Tibial nerve (tissue), 4 donors: Measurements from ENCODE around the gene KRTAP2-3. TPM values are rescaled to one million over a fixed set of nuclear protein-coding genes. Genes with fewer than 3 reads are reported as not detected.
"Not testable (repeated sequence)": the region's sequence is repeated elsewhere in the genome, so short reads cannot be mapped to it uniquely, and the experiment has no call there.

Source experiments
- DNase-seq, 2 donors: peaks; one replicate each; pipeline ENCODE4 v3.0.0-alpha.2; 2019; ENCODE audit warnings: low spot score in 2 of 2
- H3K27ac ChIP-seq, 4 donors: fragments of 200-600 bp; sonication (generic) in 3 of 4; one replicate each; pipeline ENCODE4 v1.5.1; 2017 to 2019; ENCODE audit warnings: mild to moderate bottlenecking in 1 of 4
- H3K27me3 ChIP-seq, 2 donors: fragments of 200-600 bp; sonication (generic) in 1 of 2; one replicate each; pipeline versions ENCODE4 v1.5.1 to v1.6.0; 2017 to 2019
- H3K36me3 ChIP-seq, 3 donors: fragments of 200-600 bp; sonication (generic); one replicate each; pipeline ENCODE4 v1.5.1; 2018 to 2019
- H3K4me1 ChIP-seq, 4 donors: fragments of 200-600 bp; sonication (generic) in 3 of 4; one replicate each; pipeline ENCODE4 v1.5.1; 2017 to 2019
- H3K4me3 ChIP-seq, 4 donors: fragments of 200-600 bp; sonication (generic) in 3 of 4; one replicate each; pipeline ENCODE4 v1.5.1; 2017 to 2019; ENCODE audit warnings: mild to moderate bottlenecking in 1 of 4, moderate library complexity in 1 of 4
- H3K9me3 ChIP-seq, 4 donors: fragments of 200-600 bp; sonication (generic) in 3 of 4; one replicate each; pipeline ENCODE4 v1.5.1; 2017 to 2019
- EP300 ChIP-seq, 2 donors: sonication (generic); formaldehyde crosslinking; IDR thresholded peaks; one replicate each; pipeline ENCODE4 v1.6.1; 2017; ENCODE audit warnings: antibody characterized with exemption in 2 of 2, mild to moderate bottlenecking in 1 of 2
- POLR2A ChIP-seq, 2 donors: fragments of 450-650 bp; IDR thresholded peaks; one replicate each; pipeline ENCODE4 v1.6.1; 2017; ENCODE audit warnings: antibody characterized with exemption in 2 of 2, mild to moderate bottlenecking in 2 of 2, moderate library complexity in 2 of 2
- WGBS, 2 donors: methylation state at CpG; one replicate each; pipeline ENCODE4 v1.1.5; 2018; 5-methylcytosine and 5-hydroxymethylcytosine counted together
- total RNA-seq, 4 donors: library from RNA; depleted of rRNA; stranded (reverse); fragments of >200 nt; gene quantifications; one replicate each; pipeline ENCODE4 v1.1.0, GENCODE V29; 2016
- TF ChIP-seq, protein P1 (sequence below), 5 experiments: fragments of 200-600 bp in 3 of 5; fragments of 450-650 bp in 2 of 5; sonication (generic) in 3 of 5; IDR thresholded peaks; one replicate each; pipeline ENCODE4 v1.5.1; 2016 to 2019; ENCODE audit warnings: antibody characterized with exemption in 5 of 5, mild to moderate bottlenecking in 3 of 5, moderate library complexity in 2 of 5

Gene KRTAP2-3
- total RNA-seq, 4 donors from 2014 or later: not detected

GRCh38 chr17:41101586-41102259 lies 41.8 kb upstream of the KRTAP2-3 start, which contains the start of gene KRTAP4-16:
Gene KRTAP4-16 (minus strand): TSS chr17:41102209. CDS start chr17:41102209, 0 bp downstream.
- TF ChIP-seq, protein P1, sequence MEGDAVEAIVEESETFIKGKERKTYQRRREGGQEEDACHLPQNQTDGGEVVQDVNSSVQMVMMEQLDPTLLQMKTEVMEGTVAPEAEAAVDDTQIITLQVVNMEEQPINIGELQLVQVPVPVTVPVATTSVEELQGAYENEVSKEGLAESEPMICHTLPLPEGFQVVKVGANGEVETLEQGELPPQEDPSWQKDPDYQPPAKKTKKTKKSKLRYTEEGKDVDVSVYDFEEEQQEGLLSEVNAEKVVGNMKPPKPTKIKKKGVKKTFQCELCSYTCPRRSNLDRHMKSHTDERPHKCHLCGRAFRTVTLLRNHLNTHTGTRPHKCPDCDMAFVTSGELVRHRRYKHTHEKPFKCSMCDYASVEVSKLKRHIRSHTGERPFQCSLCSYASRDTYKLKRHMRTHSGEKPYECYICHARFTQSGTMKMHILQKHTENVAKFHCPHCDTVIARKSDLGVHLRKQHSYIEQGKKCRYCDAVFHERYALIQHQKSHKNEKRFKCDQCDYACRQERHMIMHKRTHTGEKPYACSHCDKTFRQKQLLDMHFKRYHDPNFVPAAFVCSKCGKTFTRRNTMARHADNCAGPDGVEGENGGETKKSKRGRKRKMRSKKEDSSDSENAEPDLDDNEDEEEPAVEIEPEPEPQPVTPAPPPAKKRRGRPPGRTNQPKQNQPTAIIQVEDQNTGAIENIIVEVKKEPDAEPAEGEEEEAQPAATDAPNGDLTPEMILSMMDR (IDR thresholded peaks at IDR 0.05): no peak
- TF ChIP-seq EP300 (IDR thresholded peaks at IDR 0.05) (no peak), POLR2A (IDR thresholded peaks at IDR 0.05) (no peak)
- no peak within 1 kb of the TSS for H3K4me3 ChIP-seq
- no peaks in the 10 kb centered on the region for H3K9me3 ChIP-seq
- H3K36me3 ChIP-seq: no peaks in the 10 kb centered on the region
- DNase-seq: no peak
- no peaks in the 10 kb centered on the region for H3K4me1 ChIP-seq
- no peaks in the 10 kb centered on the region for H3K27me3 ChIP-seq
- no peak within 1 kb of the TSS for H3K27ac ChIP-seq
- 42 to 53% methylated on average over 9 of the region's 10 CpGs for WGBS, 2 donors

- not testable (repeated sequence) for H3K4me3 ChIP-seq, H3K27ac ChIP-seq, H3K4me1 ChIP-seq, DNase-seq, H3K36me3 ChIP-seq, H3K27me3 ChIP-seq, H3K9me3 ChIP-seq
- 58 to 65% methylated on average over 7 of the region's 7 CpGs for WGBS, 2 donors
Observed at GRCh38 chr17:41099682-41100480, 40.0 kb upstream of the KRTAP2-3 start.

DNA sequence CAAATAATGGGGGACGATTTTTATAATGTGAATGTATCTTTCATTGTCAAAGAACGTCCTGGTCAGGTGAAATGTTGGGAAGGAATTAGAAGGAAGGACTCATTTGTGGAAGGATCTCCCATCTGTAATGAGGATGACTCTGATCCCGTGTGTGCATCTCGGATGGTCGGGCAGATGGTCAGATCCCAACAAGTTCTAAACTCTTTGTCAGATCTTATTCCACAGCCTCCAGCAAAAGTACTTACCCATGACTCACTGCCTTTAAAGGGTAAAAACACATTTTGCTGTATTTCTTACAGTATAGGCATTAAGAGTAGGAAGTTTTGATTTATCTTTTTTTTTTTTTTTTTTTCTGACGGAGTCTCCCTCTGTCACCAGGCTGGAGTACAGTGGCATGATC lies 38.6 kb upstream of the KRTAP2-3 start:
- no peaks in the 10 kb centered on the region for H3K36me3 ChIP-seq
- DNase-seq: no peak
- no peak overlapping the region for H3K4me3 ChIP-seq
- H3K9me3 ChIP-seq: no peaks in the 10 kb centered on the region
- WGBS, 2 donors: 87% methylated on average over 6 of the region's 6 CpGs
- no peak overlapping the region for H3K27ac ChIP-seq
- TF ChIP-seq EP300 (IDR thresholded peaks at IDR 0.05): no peak
- H3K27me3 ChIP-seq: no peaks in the 10 kb centered on the region
- no peaks in the 10 kb centered on the region for H3K4me1 ChIP-seq

- DNase-seq: no peak
- TF ChIP-seq POLR2A (IDR thresholded peaks at IDR 0.05) (no peak), EP300 (IDR thresholded peaks at IDR 0.05) (no peak)
- TF ChIP-seq, protein P1 (IDR thresholded peaks at IDR 0.05): no peak
- Histone ChIP-seq H3K27ac (no peak within 1 kb of the TSS), H3K4me3 (no peak within 1 kb of the TSS), H3K9me3 (no peaks in the 10 kb centered on the region), H3K27me3 (no peaks in the 10 kb centered on the region), H3K36me3 (no peaks in the 10 kb centered on the region), H3K4me1 (no peaks in the 10 kb centered on the region)
- 62 to 73% methylated on average over 4 of the region's 4 CpGs for WGBS, 2 donors
Observed at GRCh38 chr17:41098042-41098441, 38.1 kb upstream of the KRTAP2-3 start, which contains the start of gene KRTAP4-8. Gene KRTAP4-8 (minus strand): TSS chr17:41098142. CDS start chr17:41098084, 58 bp downstream.

GRCh38 chr17:41096055-41096454 lies 36.1 kb upstream of the KRTAP2-3 start:
- H3K27me3 ChIP-seq: no peaks in the 10 kb centered on the region
- WGBS, 2 donors: 62 to 65% methylated on average over 7 of the region's 7 CpGs

GRCh38 chr17:41088760-41089352 lies 28.9 kb upstream of the KRTAP2-3 start:
- 60 to 78% methylated on average over 4 of the region's 4 CpGs for WGBS, 2 donors
- DNase-seq: not testable (repeated sequence)

More at GRCh38 chr17:41096055-41096454, 36.1 kb upstream of the KRTAP2-3 start:
- Histone ChIP-seq H3K27ac (no peak overlapping the region), H3K4me3 (no peak overlapping the region), H3K36me3 (no peaks in the 10 kb centered on the region), H3K4me1 (no peaks in the 10 kb centered on the region), H3K9me3 (no peaks in the 10 kb centered on the region)
- DNase-seq: no peak
- no peak for TF ChIP-seq POLR2A (IDR thresholded peaks at IDR 0.05)
- TF ChIP-seq EP300 (IDR thresholded peaks at IDR 0.05): no peak
- TF ChIP-seq, protein P1 (IDR thresholded peaks at IDR 0.05): no peak

GRCh38 chr17:41084100-41084856 lies 24.4 kb upstream of the KRTAP2-3 start, which contains the start of gene KRTAP4-7:
Gene KRTAP4-7 (plus strand): TSS chr17:41084150. CDS start chr17:41084207, 57 bp downstream.
- H3K4me1 ChIP-seq, H3K9me3 ChIP-seq, H3K4me3 ChIP-seq, DNase-seq, H3K27ac ChIP-seq, H3K36me3 ChIP-seq, H3K27me3 ChIP-seq: not testable (repeated sequence)
- 70 to 82% methylated on average over 5 to 9 of the region's 14 CpGs for WGBS, 2 donors

More at GRCh38 chr17:41088760-41089352, 28.9 kb upstream of the KRTAP2-3 start:
- H3K27ac ChIP-seq, H3K9me3 ChIP-seq, H3K4me1 ChIP-seq, H3K36me3 ChIP-seq, H3K4me3 ChIP-seq, H3K27me3 ChIP-seq: not testable (repeated sequence)

DNA sequence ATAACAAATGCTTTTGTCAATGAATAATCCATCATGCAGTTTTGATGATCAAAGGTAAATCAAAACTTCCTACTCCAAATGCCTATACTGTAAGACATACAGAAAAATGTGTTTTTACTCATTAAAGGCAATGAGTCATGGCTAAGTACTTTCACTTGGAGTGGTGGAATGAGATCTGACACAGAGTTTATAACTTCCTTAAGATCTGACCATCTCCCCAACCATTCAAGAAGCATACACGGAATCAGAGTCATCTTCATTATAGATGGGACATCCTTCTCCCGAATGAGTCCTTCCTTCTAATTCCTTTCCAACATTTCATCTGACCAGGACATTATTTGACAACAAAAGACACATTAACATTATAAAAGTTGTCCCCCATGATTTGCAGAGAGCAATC lies 23.5 kb upstream of the KRTAP2-3 start:
- H3K9me3 ChIP-seq, H3K27ac ChIP-seq, H3K4me1 ChIP-seq, H3K36me3 ChIP-seq, DNase-seq, H3K27me3 ChIP-seq, H3K4me3 ChIP-seq: not testable (repeated sequence)
- 72 to 75% methylated on average over 2 of the region's 2 CpGs for WGBS, 2 donors
